Bronchial epithelial cell (primary cell): Measurements from ENCODE around the gene CD177. TPM values are rescaled to one million over a fixed set of nuclear protein-coding genes. Genes with fewer than 3 reads are reported as not detected.
"Not testable (repeated sequence)": the region's sequence is repeated elsewhere in the genome, so short reads cannot be mapped to it uniquely, and the experiment has no call there.

Source experiments
- DNase-seq: peaks from one replicate; pipeline ENCODE4 v3.0.0-alpha.2; 2010; ENCODE audit warnings: low read depth
- FAIRE-seq: peaks from 2 replicates; lab custom pipeline; 2011; peaks lifted over from hg19 to GRCh38; lab: Jason Lieb, UNC
- H3K27me3 ChIP-seq: 2 replicates; pipeline ENCODE4 v1.5.1; 2011; ENCODE audit warnings: low read length; ENCODE audit not compliant: control insufficient read depth, insufficient read depth
- H3K36me3 ChIP-seq: 2 replicates; pipeline ENCODE4 v1.5.1; 2011; ENCODE audit warnings: low read length; ENCODE audit not compliant: control insufficient read depth, insufficient read depth
- H3K4me3 ChIP-seq: 2 replicates; pipeline ENCODE4 v1.5.1; 2011; ENCODE audit warnings: mild to moderate bottlenecking, low read depth, low read length, control low read depth
- total RNA-seq: library from RNA; depleted of rRNA; stranded (reverse); fragments of >200 nt; gene quantifications from 2 replicates; pipeline ENCODE4 v1.2.1, GENCODE V29; 2014
- TF ChIP-seq, protein P1 (sequence below): IDR thresholded peaks from 2 replicates; pipeline ENCODE4 v1.5.1; 2011; ENCODE audit warnings: mild to moderate bottlenecking, moderate library complexity, low read length, control low read depth, inconsistent platforms; ENCODE audit not compliant: insufficient read depth, severe bottlenecking

Gene CD177
- total RNA-seq, 1 donor from 2014 or later: 0.26 TPM

DNA sequence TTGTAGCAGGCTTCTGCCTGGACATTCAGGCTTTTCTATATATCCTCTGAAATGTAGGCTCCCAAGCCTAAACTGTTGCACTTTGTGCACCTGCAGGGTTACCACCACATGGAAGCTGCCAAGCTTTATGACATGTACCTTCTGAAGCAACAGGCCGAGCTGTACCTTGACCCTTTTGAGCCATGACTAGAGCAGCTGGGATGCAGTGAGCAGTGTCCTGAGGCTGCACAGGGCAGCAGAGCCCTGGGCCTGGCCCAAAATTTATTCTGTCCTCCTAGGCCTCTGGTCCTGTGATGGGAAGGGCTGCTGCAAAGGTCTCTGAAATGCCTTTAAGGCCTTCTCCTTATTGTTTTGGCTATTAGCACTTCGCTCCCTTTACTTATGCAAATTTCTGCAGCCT is 23.5 kb upstream of the CD177 start:
- no peaks in the 10 kb centered on the region for H3K36me3 ChIP-seq
- TF ChIP-seq, protein P1, sequence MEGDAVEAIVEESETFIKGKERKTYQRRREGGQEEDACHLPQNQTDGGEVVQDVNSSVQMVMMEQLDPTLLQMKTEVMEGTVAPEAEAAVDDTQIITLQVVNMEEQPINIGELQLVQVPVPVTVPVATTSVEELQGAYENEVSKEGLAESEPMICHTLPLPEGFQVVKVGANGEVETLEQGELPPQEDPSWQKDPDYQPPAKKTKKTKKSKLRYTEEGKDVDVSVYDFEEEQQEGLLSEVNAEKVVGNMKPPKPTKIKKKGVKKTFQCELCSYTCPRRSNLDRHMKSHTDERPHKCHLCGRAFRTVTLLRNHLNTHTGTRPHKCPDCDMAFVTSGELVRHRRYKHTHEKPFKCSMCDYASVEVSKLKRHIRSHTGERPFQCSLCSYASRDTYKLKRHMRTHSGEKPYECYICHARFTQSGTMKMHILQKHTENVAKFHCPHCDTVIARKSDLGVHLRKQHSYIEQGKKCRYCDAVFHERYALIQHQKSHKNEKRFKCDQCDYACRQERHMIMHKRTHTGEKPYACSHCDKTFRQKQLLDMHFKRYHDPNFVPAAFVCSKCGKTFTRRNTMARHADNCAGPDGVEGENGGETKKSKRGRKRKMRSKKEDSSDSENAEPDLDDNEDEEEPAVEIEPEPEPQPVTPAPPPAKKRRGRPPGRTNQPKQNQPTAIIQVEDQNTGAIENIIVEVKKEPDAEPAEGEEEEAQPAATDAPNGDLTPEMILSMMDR: no peak
- no peak for DNase-seq
- H3K27me3 ChIP-seq: no peaks in the 10 kb centered on the region
- H3K4me3 ChIP-seq: no peak overlapping the region
- no peak for FAIRE-seq

DNA sequence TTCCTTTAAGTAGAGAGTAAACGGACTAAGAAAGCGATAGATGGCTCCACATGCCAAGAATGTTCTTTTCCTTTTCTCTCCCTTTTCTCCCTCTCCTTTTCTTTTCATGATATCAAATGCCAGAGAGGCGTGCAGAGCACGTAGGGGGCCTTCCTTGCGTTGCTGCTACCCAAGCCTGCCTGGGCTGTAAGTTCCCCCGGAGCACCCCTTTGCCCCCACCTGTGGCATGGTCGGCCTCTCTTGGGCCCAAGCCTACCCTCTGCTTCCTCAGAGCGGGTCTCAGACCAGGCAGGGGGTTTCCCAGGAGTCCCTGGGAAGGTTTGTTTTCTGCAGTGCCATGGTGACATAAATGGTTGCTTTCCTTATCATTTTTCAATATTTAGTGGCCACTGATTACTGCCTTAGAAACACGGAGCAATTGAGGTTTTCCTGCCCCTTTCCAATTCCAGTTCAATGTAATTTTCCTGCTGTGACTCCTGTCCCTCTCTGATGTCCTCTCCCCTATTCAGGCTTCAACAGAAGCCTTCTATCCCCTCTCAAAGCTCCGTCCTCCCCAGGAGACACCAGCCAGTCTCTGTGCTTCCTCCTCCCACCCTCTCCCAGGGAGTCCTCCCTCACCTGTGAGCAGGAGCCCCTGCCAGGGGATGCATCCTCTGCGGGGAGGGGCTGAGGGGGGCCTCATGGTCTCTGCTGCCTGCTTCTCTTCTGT is 22.6 kb upstream of the CD177 start:
- no peak overlapping the region for H3K4me3 ChIP-seq
- no peak for FAIRE-seq
- TF ChIP-seq, protein P1: no peak
- no peak for DNase-seq
- no peaks in the 10 kb centered on the region for H3K27me3 ChIP-seq
- no peaks in the 10 kb centered on the region for H3K36me3 ChIP-seq

DNA sequence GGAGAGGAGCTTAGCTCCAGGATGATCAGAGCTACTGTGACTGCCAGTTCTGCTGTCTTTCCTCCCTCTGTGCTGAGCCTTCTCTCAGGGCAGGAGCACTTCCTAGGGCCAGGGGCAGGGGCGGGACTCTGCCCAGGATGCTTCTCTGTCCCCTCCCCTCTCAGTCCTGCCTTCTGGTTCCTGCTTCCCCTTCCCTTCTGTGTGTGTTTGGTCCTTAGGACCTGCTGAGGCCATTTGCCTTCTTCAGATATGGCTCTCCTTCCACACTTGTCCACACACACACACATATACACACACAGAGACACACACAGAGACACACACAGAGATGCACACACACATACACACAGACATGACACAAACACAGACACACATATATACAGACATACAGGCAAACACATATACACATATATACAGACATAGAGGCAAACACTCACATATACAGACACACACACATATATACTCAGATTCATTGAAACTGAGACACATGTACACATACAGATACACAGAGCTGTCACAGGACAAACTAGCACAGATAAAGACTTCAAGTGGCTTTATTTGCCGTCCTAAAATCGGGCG is 22.0 kb upstream of the CD177 start:
- FAIRE-seq: no peak
- TF ChIP-seq, protein P1: no peak

DNA sequence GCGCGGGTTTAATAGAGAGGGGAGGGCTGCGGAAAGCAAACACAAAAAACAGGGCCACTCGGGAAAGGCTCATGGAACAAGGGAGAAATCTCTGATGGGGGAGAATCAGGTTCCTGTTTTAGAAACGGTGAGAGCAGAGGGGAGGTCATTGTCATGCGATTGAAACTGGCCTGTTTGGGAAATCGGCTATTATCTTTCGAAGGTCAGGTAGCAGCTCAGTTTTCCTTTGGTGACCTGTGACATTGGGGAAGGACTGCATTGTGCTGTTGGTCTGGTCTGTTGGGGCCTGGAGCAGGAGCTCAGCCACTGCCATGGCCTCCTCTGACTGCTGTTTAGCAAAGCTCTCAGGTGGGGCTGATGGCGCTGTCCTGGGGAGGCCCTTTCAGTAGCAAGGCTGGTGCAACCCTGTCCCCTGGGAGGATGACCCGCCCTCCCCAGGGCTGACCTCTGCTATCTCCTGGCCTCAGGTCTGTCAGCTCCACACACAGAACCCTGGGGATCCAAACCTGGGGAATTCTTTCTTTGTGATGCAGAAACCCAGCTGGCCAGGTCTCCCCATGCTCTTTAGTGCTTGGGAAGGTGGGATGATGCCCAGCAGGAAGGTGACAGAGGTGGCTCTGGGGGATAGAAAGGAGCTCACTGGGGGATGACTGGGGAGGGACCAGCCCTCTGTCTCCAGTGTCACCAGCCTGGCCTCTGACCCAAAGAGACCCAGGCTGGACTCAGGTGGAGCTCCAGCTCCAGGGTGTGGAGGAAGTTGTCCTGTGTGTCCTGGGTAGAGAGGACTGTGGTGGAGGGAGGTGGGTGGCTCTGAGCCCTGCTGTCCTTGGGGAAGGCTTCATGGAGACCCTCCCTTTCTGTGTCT is 21.2 kb upstream of the CD177 start:
- no peaks in the 10 kb centered on the region for H3K36me3 ChIP-seq

More for the DNA sequence above, 22.0 kb upstream of the CD177 start:
- Histone ChIP-seq H3K4me3 (no peak overlapping the region), H3K36me3 (no peaks in the 10 kb centered on the region), H3K27me3 (no peaks in the 10 kb centered on the region)
- no peak for DNase-seq

GRCh38 chr19:43336508-43336907 is 17.0 kb upstream of the CD177 start:
- not testable (repeated sequence) for DNase-seq, H3K4me3 ChIP-seq, H3K27me3 ChIP-seq, FAIRE-seq, H3K36me3 ChIP-seq

More for the DNA sequence above, 21.2 kb upstream of the CD177 start:
- TF ChIP-seq, protein P1: no peak
- DNase-seq (no peak), FAIRE-seq (peak; percentile 32)
- Histone ChIP-seq H3K27me3 (no peaks in the 10 kb centered on the region), H3K4me3 (no peak overlapping the region)

DNA sequence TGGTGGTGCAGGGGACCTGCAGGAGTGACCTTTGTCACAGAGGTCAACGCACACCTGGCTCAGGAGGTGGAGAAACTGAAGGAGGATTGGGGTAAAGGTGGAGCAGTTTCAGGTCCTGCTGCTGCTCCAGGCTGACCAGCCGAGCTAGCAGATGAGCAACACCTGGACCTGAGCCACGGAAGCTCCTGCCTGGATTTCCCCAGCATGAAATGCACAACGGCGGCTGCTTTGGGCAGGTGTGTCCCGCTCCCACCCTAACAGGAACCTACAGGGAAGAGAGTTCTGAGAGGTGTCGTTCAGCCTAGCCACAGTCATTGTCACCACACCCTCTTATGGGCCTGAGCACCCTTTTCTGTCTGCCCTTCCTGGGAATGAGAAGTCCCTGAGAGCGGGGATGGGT is 15.7 kb upstream of the CD177 start:
- FAIRE-seq (no peak), DNase-seq (no peak)
- TF ChIP-seq, protein P1: no peak
- Histone ChIP-seq H3K27me3 (no peaks in the 10 kb centered on the region), H3K36me3 (no peaks in the 10 kb centered on the region), H3K4me3 (no peak overlapping the region)
